ENCODE data around the gene UMAD1.

The UMAD1 gene

DNA sequence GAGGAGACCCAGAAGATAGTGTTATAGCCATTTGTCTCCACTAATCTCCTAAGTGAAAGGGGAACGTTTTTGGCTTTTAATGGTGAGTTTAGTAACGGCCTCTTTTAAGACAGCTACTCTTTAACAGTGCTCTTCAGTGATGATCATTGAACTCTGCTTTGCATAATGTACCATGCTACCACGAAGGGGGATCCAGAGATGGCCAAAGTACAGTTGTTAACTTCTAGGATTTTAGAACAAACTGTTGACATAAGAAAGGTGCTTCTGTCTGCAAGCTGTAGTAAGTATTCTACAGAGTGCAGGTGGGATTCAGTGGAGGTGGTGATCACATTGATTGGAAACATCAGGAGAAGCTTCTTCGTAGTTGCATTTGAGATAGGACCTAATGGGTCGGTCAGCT lies 192.0 kb downstream of the UMAD1 start:
- Histone ChIP-seq H3K23ac (ENCODE audit: low read length) (no peak overlapping the region), H3K36me3 (ENCODE audit: control insufficient read depth, insufficient read depth, low read length) (no peaks in the 10 kb centered on the region), H2BK5ac (ENCODE audit: low read length) (no peak overlapping the region), H2BK120ac (ENCODE audit: low read depth, low read length) (no peak overlapping the region), H3K4me3 (ENCODE audit: low read length) (no peak overlapping the region), H4K8ac (ENCODE audit: low read depth, low read length) (no peak overlapping the region), H3K27me3 (ENCODE audit: insufficient read depth, low read length, poor library complexity) (no peaks in the 10 kb centered on the region), H3K4me2 (ENCODE audit: low read length) (no peak overlapping the region), H3K79me2 (ENCODE audit: control insufficient read depth, insufficient read depth, low read length) (no peaks in the 10 kb centered on the region), H3K56ac (ENCODE audit: low read length) (no peak overlapping the region), H3K18ac (ENCODE audit: low read length) (no peak overlapping the region), H4K5ac (ENCODE audit: low read length) (no peak overlapping the region), H3K4ac (ENCODE audit: low read depth, low read length) (no peak overlapping the region), H2AK5ac (ENCODE audit: low read length) (no peak overlapping the region), H3K4me1 (ENCODE audit: control insufficient read depth, low read depth, low read length) (peaks cover 5% of the 10 kb centered on the region), H3K9ac (ENCODE audit: low read length) (no peak overlapping the region), H2BK15ac (replicated peaks; ENCODE audit: low read depth) (no peak overlapping the region), H3K27ac (ENCODE audit: low read depth, low read length) (no peak overlapping the region), H3K79me1 (ENCODE audit: low read length) (no peaks in the 10 kb centered on the region)
- no peak for DNase-seq
- whole genome bisulfite sequencing (ENCODE audit: extremely low coverage, insufficient coverage, low lambda C conversion rate): no CpG with 5 or more reads among the region's 5 CpGs

DNA sequence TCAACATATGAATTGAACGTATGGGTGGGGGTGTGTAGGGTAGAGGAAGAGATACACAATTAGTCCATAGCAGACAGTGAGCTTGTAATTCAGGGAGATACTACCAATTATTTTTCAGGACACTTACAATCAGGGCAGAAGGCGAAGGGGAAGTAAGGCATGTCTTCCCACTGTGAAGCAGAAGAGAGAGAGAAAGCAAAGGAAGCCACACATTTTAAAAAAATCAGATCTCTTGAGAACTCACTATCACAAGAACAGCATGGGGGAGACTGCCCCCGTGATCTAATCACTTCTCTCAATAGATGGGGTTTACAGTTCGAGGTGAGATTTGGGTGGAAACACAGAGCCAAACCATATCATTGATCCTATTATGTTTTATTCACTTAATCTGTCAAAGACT lies 194.2 kb downstream of the UMAD1 start:
- no peak overlapping the region for H2AK5ac ChIP-seq (ENCODE audit: low read length)
- no peak overlapping the region for H3K4ac ChIP-seq (ENCODE audit: low read depth, low read length)
- DNase-seq: peak; percentile 87
- H3K79me2 ChIP-seq (ENCODE audit: control insufficient read depth, insufficient read depth, low read length): no peaks in the 10 kb centered on the region
- no peak overlapping the region for H4K5ac ChIP-seq (ENCODE audit: low read length)
- H3K4me1 ChIP-seq (ENCODE audit: control insufficient read depth, low read depth, low read length): peaks cover 5% of the 10 kb centered on the region
- no peaks in the 10 kb centered on the region for H3K27me3 ChIP-seq (ENCODE audit: insufficient read depth, low read length, poor library complexity)
- H3K36me3 ChIP-seq (ENCODE audit: control insufficient read depth, insufficient read depth, low read length): no peaks in the 10 kb centered on the region
- no peak overlapping the region for H4K8ac ChIP-seq (ENCODE audit: low read depth, low read length)
- H2BK5ac ChIP-seq (ENCODE audit: low read length): no peak overlapping the region
- peak overlapping the region; percentile 55 for H3K18ac ChIP-seq (ENCODE audit: low read length)
- H3K4me2 ChIP-seq (ENCODE audit: low read length): no peak overlapping the region
- H3K79me1 ChIP-seq (ENCODE audit: low read length): no peaks in the 10 kb centered on the region
- H3K27ac ChIP-seq (ENCODE audit: low read depth, low read length): peak overlapping the region; percentile 75
- WGBS (ENCODE audit: extremely low coverage, insufficient coverage, low lambda C conversion rate): no CpG with 5 or more reads among the region's 4 CpGs
- H2BK15ac ChIP-seq (replicated peaks; ENCODE audit: low read depth): no peak overlapping the region
- H3K56ac ChIP-seq (ENCODE audit: low read length): no peak overlapping the region
- no peak overlapping the region for H3K9ac ChIP-seq (ENCODE audit: low read length)
- H3K23ac ChIP-seq (ENCODE audit: low read length): no peak overlapping the region
- no peak overlapping the region for H3K4me3 ChIP-seq (ENCODE audit: low read length)
- no peak overlapping the region for H2BK120ac ChIP-seq (ENCODE audit: low read depth, low read length)

- Histone ChIP-seq H3K27ac (ENCODE audit: low read depth, low read length) (no peak overlapping the region), H3K9ac (ENCODE audit: low read length) (no peak overlapping the region), H4K8ac (ENCODE audit: low read depth, low read length) (no peak overlapping the region), H3K56ac (ENCODE audit: low read length) (no peak overlapping the region), H2BK120ac (ENCODE audit: low read depth, low read length) (no peak overlapping the region), H3K27me3 (ENCODE audit: insufficient read depth, low read length, poor library complexity) (no peaks in the 10 kb centered on the region), H3K4me3 (ENCODE audit: low read length) (no peak overlapping the region), H3K4ac (ENCODE audit: low read depth, low read length) (no peak overlapping the region), H2BK15ac (replicated peaks; ENCODE audit: low read depth) (no peak overlapping the region), H3K79me1 (ENCODE audit: low read length) (no peaks in the 10 kb centered on the region), H3K18ac (ENCODE audit: low read length) (no peak overlapping the region), H2AK5ac (ENCODE audit: low read length) (no peak overlapping the region), H3K4me1 (ENCODE audit: control insufficient read depth, low read depth, low read length) (no peaks in the 10 kb centered on the region), H3K79me2 (ENCODE audit: control insufficient read depth, insufficient read depth, low read length) (no peaks in the 10 kb centered on the region), H2BK5ac (ENCODE audit: low read length) (no peak overlapping the region), H3K36me3 (ENCODE audit: control insufficient read depth, insufficient read depth, low read length) (no peaks in the 10 kb centered on the region), H4K5ac (ENCODE audit: low read length) (no peak overlapping the region), H3K23ac (ENCODE audit: low read length) (no peak overlapping the region), H3K4me2 (ENCODE audit: low read length) (no peak overlapping the region)
- WGBS (ENCODE audit: extremely low coverage, insufficient coverage, low lambda C conversion rate): no CpG with 5 or more reads among the region's 7 CpGs
- DNase-seq: no peak
Measured at GRCh38 chr7:7841027-7841426, 200.5 kb downstream of the UMAD1 start.

DNA sequence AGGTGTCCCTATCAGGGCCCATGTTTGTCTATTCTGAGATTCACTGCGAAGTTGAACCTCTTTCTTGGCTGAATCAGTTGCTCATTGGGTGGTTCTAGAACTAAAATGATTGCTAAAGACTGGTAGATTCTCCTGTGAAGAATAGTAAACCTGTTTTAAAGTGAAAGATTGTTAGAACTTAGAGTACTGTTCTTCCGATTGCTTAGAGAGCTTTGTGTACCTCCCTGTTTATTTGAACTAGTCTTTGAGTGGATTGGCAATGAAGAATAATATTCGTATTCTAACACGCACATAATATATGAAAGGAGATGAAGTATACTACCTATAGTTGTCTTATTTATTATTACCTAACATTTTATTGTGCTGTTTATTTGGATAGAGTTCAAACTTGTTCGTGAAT lies 202.7 kb downstream of the UMAD1 start:
- no peak overlapping the region for H3K27ac ChIP-seq (ENCODE audit: low read depth, low read length)
- H3K9ac ChIP-seq (ENCODE audit: low read length): no peak overlapping the region
- no peak overlapping the region for H2BK120ac ChIP-seq (ENCODE audit: low read depth, low read length)
- H3K36me3 ChIP-seq (ENCODE audit: control insufficient read depth, insufficient read depth, low read length): no peaks in the 10 kb centered on the region
- H3K27me3 ChIP-seq (ENCODE audit: insufficient read depth, low read length, poor library complexity): no peaks in the 10 kb centered on the region
- no peaks in the 10 kb centered on the region for H3K79me1 ChIP-seq (ENCODE audit: low read length)
- no peak for DNase-seq
- H2BK5ac ChIP-seq (ENCODE audit: low read length): no peak overlapping the region
- WGBS (ENCODE audit: extremely low coverage, insufficient coverage, low lambda C conversion rate): no CpG with 5 or more reads among the region's 5 CpGs
- no peak overlapping the region for H4K8ac ChIP-seq (ENCODE audit: low read depth, low read length)
- no peak overlapping the region for H3K18ac ChIP-seq (ENCODE audit: low read length)
- H3K56ac ChIP-seq (ENCODE audit: low read length): no peak overlapping the region
- no peak overlapping the region for H2AK5ac ChIP-seq (ENCODE audit: low read length)
- no peak overlapping the region for H3K4me3 ChIP-seq (ENCODE audit: low read length)
- no peaks in the 10 kb centered on the region for H3K79me2 ChIP-seq (ENCODE audit: control insufficient read depth, insufficient read depth, low read length)
- H3K4me2 ChIP-seq (ENCODE audit: low read length): no peak overlapping the region
- no peaks in the 10 kb centered on the region for H3K4me1 ChIP-seq (ENCODE audit: control insufficient read depth, low read depth, low read length)
- no peak overlapping the region for H3K23ac ChIP-seq (ENCODE audit: low read length)
- no peak overlapping the region for H2BK15ac ChIP-seq (replicated peaks; ENCODE audit: low read depth)
- no peak overlapping the region for H3K4ac ChIP-seq (ENCODE audit: low read depth, low read length)
- no peak overlapping the region for H4K5ac ChIP-seq (ENCODE audit: low read length)

DNA sequence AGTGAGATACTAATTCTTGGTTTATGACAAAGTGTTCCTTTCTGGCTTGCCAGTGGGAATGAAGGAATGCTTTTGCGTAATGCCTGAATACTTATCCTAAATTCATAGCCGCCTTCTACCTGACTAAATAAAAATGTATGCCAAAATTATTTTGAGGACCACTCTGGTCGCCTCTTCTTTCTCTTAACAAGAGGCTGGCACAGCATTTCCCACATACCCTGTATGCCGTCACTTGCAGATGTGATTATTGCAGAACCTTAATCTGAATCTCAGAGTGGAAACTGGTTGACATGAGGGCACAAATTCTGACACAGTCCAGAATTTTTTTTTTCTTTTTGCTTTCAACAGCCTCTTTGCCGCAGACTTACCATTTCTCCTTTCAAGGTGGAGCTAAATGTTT lies 203.4 kb downstream of the UMAD1 start:
- no peak overlapping the region for H2BK120ac ChIP-seq (ENCODE audit: low read depth, low read length)
- no peak overlapping the region for H3K27ac ChIP-seq (ENCODE audit: low read depth, low read length)
- no peak for DNase-seq
- H4K5ac ChIP-seq (ENCODE audit: low read length): no peak overlapping the region
- H3K18ac ChIP-seq (ENCODE audit: low read length): no peak overlapping the region
- H3K4me2 ChIP-seq (ENCODE audit: low read length): no peak overlapping the region
- no peak overlapping the region for H2BK15ac ChIP-seq (replicated peaks; ENCODE audit: low read depth)
- H3K4ac ChIP-seq (ENCODE audit: low read depth, low read length): no peak overlapping the region
- no peak overlapping the region for H2BK5ac ChIP-seq (ENCODE audit: low read length)
- no peaks in the 10 kb centered on the region for H3K27me3 ChIP-seq (ENCODE audit: insufficient read depth, low read length, poor library complexity)
- H3K4me3 ChIP-seq (ENCODE audit: low read length): no peak overlapping the region
- no peak overlapping the region for H4K8ac ChIP-seq (ENCODE audit: low read depth, low read length)
- WGBS (ENCODE audit: extremely low coverage, insufficient coverage, low lambda C conversion rate): no CpG with 5 or more reads among the region's 5 CpGs
- H3K56ac ChIP-seq (ENCODE audit: low read length): no peak overlapping the region
- H3K36me3 ChIP-seq (ENCODE audit: control insufficient read depth, insufficient read depth, low read length): no peaks in the 10 kb centered on the region
- H3K4me1 ChIP-seq (ENCODE audit: control insufficient read depth, low read depth, low read length): no peaks in the 10 kb centered on the region
- H3K23ac ChIP-seq (ENCODE audit: low read length): no peak overlapping the region
- H3K79me2 ChIP-seq (ENCODE audit: control insufficient read depth, insufficient read depth, low read length): no peaks in the 10 kb centered on the region
- no peak overlapping the region for H3K9ac ChIP-seq (ENCODE audit: low read length)
- H2AK5ac ChIP-seq (ENCODE audit: low read length): no peak overlapping the region
- no peaks in the 10 kb centered on the region for H3K79me1 ChIP-seq (ENCODE audit: low read length)

- WGBS (ENCODE audit: extremely low coverage, insufficient coverage, low lambda C conversion rate): no CpG with 5 or more reads among the region's 2 CpGs
- Histone ChIP-seq H3K23ac (ENCODE audit: low read length) (no peak overlapping the region), H3K4me3 (ENCODE audit: low read length) (no peak overlapping the region), H3K79me2 (ENCODE audit: control insufficient read depth, insufficient read depth, low read length) (no peaks in the 10 kb centered on the region), H3K36me3 (ENCODE audit: control insufficient read depth, insufficient read depth, low read length) (no peaks in the 10 kb centered on the region), H4K5ac (ENCODE audit: low read length) (no peak overlapping the region), H3K4me2 (ENCODE audit: low read length) (no peak overlapping the region), H2BK120ac (ENCODE audit: low read depth, low read length) (no peak overlapping the region), H3K79me1 (ENCODE audit: low read length) (no peaks in the 10 kb centered on the region), H2AK5ac (ENCODE audit: low read length) (no peak overlapping the region), H3K4me1 (ENCODE audit: control insufficient read depth, low read depth, low read length) (no peaks in the 10 kb centered on the region), H3K27ac (ENCODE audit: low read depth, low read length) (no peak overlapping the region), H2BK5ac (ENCODE audit: low read length) (no peak overlapping the region), H3K18ac (ENCODE audit: low read length) (no peak overlapping the region), H4K8ac (ENCODE audit: low read depth, low read length) (no peak overlapping the region), H3K9ac (ENCODE audit: low read length) (no peak overlapping the region), H2BK15ac (replicated peaks; ENCODE audit: low read depth) (no peak overlapping the region), H3K27me3 (ENCODE audit: insufficient read depth, low read length, poor library complexity) (no peaks in the 10 kb centered on the region), H3K56ac (ENCODE audit: low read length) (no peak overlapping the region), H3K4ac (ENCODE audit: low read depth, low read length) (no peak overlapping the region)
- no peak for DNase-seq
Measured at GRCh38 chr7:7848246-7848645, 207.7 kb downstream of the UMAD1 start.
